ENCODE results near the gene TNNT2. TPM values are rescaled to one million over a fixed set of nuclear protein-coding genes. Genes with fewer than 3 reads are reported as not detected.

Gene TNNT2
- total RNA-seq, 2 experiments from 2014 or later = not detected

GRCh38 chr1:201376107-201376463 is 1.4 kb downstream of the TNNT2 start:
- intact Hi-C loops (cut with micrococcal nuclease; ENCODE audit: unreplicated experiment) = no loop called here
- Histone ChIP-seq H3K4me3 (ENCODE audit: low read depth, low read length, poor library complexity, severe bottlenecking) (no peak overlapping the region), H2AFZ (ENCODE audit: low read length) (no peak overlapping the region), H3K4me1 (ENCODE audit: insufficient read depth, low read length, poor library complexity, severe bottlenecking) (no peaks in the 10 kb centered on the region), H3K4me2 (ENCODE audit: low read length) (no peak overlapping the region), H3K36me3 (ENCODE audit: insufficient read depth, low read length) (no peaks in the 10 kb centered on the region), H3K9me2 (ENCODE audit: insufficient read depth, low read length) (no peaks in the 10 kb centered on the region), H3K9me3 (ENCODE audit: low read length) (no peaks in the 10 kb centered on the region), H3K27ac (ENCODE audit: low read depth, low read length, poor library complexity, severe bottlenecking) (no peak overlapping the region), H3K79me2 (ENCODE audit: insufficient read depth, low read depth, low read length) (no peaks in the 10 kb centered on the region), H4K20me1 (ENCODE audit: insufficient read depth, low read length) (no peaks in the 10 kb centered on the region)
- TF ChIP-seq EZH2phosphoT487 (IDR thresholded peaks at IDR 0.05; ENCODE audit: borderline replicate concordance, low read depth, low read length) (no peak), CTCF (conservative IDR thresholded peaks at IDR 0.05; ENCODE audit: low read length) (no peak)
- ChIA-PET CTCF (ENCODE audit: unreplicated experiment) (no interaction called here), POLR2A (no interaction called here)
- no peak for DNase-seq (ENCODE audit: low spot score)
- BruUV-seq (replicated peaks) = no TSS peak

- ChIA-PET POLR2A (no interaction called here), CTCF (ENCODE audit: unreplicated experiment) (interaction anchor here (0.7 kb wide), 1 partner anchor 14 kb away, joined by 3 read pairs; no protein-coding TSS in a partner anchor)
- no TSS peak for BruUV-seq (replicated peaks)
- no peak for TF ChIP-seq EZH2phosphoT487 (IDR thresholded peaks at IDR 0.05; ENCODE audit: borderline replicate concordance, low read depth, low read length)
- no peak for TF ChIP-seq CTCF (conservative IDR thresholded peaks at IDR 0.05; ENCODE audit: low read length)
- no peak overlapping the region for H2AFZ ChIP-seq (ENCODE audit: low read length)
- H3K9me3 ChIP-seq (ENCODE audit: low read length) = no peaks in the 10 kb centered on the region
- H3K27ac ChIP-seq (ENCODE audit: low read depth, low read length, poor library complexity, severe bottlenecking) = no peak overlapping the region
- H3K4me3 ChIP-seq (ENCODE audit: low read depth, low read length, poor library complexity, severe bottlenecking) = no peak overlapping the region
- no peaks in the 10 kb centered on the region for H3K36me3 ChIP-seq (ENCODE audit: insufficient read depth, low read length)
- no peak overlapping the region for H3K4me2 ChIP-seq (ENCODE audit: low read length)
- no peaks in the 10 kb centered on the region for H3K9me2 ChIP-seq (ENCODE audit: insufficient read depth, low read length)
- no peaks in the 10 kb centered on the region for H3K4me1 ChIP-seq (ENCODE audit: insufficient read depth, low read length, poor library complexity, severe bottlenecking)
- no peak for DNase-seq (ENCODE audit: low spot score)
- no peaks in the 10 kb centered on the region for H4K20me1 ChIP-seq (ENCODE audit: insufficient read depth, low read length)
- no peaks in the 10 kb centered on the region for H3K79me2 ChIP-seq (ENCODE audit: insufficient read depth, low read depth, low read length)
- intact Hi-C loops (cut with micrococcal nuclease; ENCODE audit: unreplicated experiment) = no loop called here
Measured at GRCh38 chr1:201375169-201375568, 2.3 kb downstream of the TNNT2 start.

DNA sequence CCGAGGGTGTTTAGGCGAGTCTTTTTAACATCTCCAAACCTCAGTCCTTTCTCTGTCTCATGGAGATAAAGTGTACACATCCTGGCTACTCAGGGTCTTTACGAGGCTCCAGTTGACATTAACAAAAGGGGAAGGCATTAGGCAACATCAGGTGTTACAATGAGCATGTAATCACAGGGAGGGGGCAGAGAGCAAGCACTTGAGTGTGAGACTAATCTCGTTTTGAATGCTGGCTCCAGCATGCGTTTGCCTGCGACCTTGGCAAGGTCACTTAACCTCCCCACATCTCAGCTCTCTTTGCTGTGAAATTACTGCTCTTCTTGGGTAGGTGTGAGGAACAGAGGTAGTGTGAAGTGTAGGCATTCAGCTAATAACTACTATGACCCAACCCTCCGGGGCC is 3.1 kb downstream of the TNNT2 start:
- no peaks in the 10 kb centered on the region for H3K4me1 ChIP-seq (ENCODE audit: insufficient read depth, low read length, poor library complexity, severe bottlenecking)
- H3K36me3 ChIP-seq (ENCODE audit: insufficient read depth, low read length) = no peaks in the 10 kb centered on the region
- no peaks in the 10 kb centered on the region for H3K9me3 ChIP-seq (ENCODE audit: low read length)
- ChIA-PET CTCF (ENCODE audit: unreplicated experiment) (no interaction called here), POLR2A (no interaction called here)
- no peaks in the 10 kb centered on the region for H3K79me2 ChIP-seq (ENCODE audit: insufficient read depth, low read depth, low read length)
- no peak overlapping the region for H3K27ac ChIP-seq (ENCODE audit: low read depth, low read length, poor library complexity, severe bottlenecking)
- DNase-seq (ENCODE audit: low spot score) = no peak
- H3K9me2 ChIP-seq (ENCODE audit: insufficient read depth, low read length) = no peaks in the 10 kb centered on the region
- intact Hi-C loops (cut with micrococcal nuclease; ENCODE audit: unreplicated experiment) = no loop called here
- BruUV-seq (replicated peaks) = no TSS peak
- H2AFZ ChIP-seq (ENCODE audit: low read length) = no peak overlapping the region
- no peak for TF ChIP-seq CTCF (conservative IDR thresholded peaks at IDR 0.05; ENCODE audit: low read length)
- no peak for TF ChIP-seq EZH2phosphoT487 (IDR thresholded peaks at IDR 0.05; ENCODE audit: borderline replicate concordance, low read depth, low read length)
- H4K20me1 ChIP-seq (ENCODE audit: insufficient read depth, low read length) = no peaks in the 10 kb centered on the region
- no peak overlapping the region for H3K4me3 ChIP-seq (ENCODE audit: low read depth, low read length, poor library complexity, severe bottlenecking)
- H3K4me2 ChIP-seq (ENCODE audit: low read length) = no peak overlapping the region
